AG04449 (cell line): ENCODE measurements around the gene DDX39A.

Experiments
- CTCF ChIA-PET: fragments of 350-600 bp; formaldehyde crosslinking; extraction: SDS; loops from one replicate; lab custom pipeline; 2021; ENCODE audit warnings: antibody characterized with exemption; lab: Yijun Ruan, JAX
- POLR2A ChIA-PET: fragments of 400-600, 350-600 bp; formaldehyde crosslinking; extraction: SDS; loops from one replicate; lab custom pipeline; 2020; ENCODE audit warnings: antibody characterized with exemption, inconsistent platforms; lab: Yijun Ruan, JAX
- DNase-seq: peaks from one replicate; pipeline ENCODE4 v3.0.0-alpha.2; 2010; ENCODE audit warnings: low read depth, low spot score
- H3K4me3 ChIP-seq: 2 replicates; pipeline ENCODE4 v1.5.1; 2011; ENCODE audit warnings: low read depth, mild to moderate bottlenecking, control low read depth, low read length
- TF ChIP-seq, protein P1 (sequence below): IDR thresholded peaks from one replicate; pipeline ENCODE4 v1.5.1; 2011; ENCODE audit warnings: mild to moderate bottlenecking, moderate library complexity, low read length, control low read depth, inconsistent platforms; ENCODE audit not compliant: insufficient read depth; ENCODE audit errors: missing control alignments

Gene DDX39A

DNA sequence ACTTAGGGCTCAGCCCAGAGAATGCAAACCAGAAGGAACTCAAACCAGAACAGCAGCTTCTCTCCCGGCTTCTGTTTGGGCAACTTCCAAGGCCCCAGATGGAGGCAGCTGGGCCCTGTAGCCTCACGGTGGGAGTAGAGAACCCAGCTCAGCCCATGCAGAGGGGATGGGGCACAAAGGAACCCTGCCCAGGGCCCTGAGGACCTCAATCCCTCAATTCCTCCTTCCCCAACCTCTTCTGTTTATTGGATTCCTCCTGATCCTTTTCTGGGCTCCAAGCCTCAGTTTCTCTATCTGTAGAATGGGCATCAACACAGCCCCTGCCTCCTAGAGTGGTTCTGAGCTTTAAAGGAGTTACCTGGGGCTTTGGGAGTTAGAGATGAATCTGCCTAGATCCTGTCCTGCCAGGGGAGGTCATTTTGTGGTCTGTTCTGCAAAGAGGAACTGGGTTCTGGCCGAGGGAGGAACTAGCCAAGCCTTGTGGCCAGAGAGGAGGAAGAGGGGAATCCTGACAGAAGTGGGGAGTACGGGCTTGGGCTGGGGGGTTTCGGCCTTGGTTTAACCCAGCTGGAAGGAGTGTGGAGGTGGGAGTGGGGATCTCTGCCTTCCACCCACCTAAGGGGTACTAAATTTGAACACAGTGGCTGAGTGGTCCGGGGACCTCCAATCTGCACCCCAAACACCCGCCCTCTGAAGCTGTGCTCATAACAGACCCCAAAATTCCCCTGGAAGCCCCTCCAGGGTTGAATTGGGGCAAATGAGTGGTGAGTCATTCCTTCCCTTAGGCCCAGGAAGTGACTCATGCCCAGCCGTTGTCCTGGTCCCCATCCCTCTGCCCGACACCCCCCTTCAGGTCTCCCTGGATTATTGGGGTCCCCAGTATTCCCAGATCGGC is 35.2 kb downstream of the DDX39A start:
- ChIA-PET POLR2A (no interaction called here), CTCF (interaction anchor here (0.8 to 2.7 kb wide), 6 partner anchors 23 to 247 kb away, joined by 3 to 11 read pairs (median 4); partner anchors contain the start of gene ASF1B)
- no peak for DNase-seq
- H3K4me3 ChIP-seq: peak overlapping the region; percentile 6
- TF ChIP-seq, protein P1, sequence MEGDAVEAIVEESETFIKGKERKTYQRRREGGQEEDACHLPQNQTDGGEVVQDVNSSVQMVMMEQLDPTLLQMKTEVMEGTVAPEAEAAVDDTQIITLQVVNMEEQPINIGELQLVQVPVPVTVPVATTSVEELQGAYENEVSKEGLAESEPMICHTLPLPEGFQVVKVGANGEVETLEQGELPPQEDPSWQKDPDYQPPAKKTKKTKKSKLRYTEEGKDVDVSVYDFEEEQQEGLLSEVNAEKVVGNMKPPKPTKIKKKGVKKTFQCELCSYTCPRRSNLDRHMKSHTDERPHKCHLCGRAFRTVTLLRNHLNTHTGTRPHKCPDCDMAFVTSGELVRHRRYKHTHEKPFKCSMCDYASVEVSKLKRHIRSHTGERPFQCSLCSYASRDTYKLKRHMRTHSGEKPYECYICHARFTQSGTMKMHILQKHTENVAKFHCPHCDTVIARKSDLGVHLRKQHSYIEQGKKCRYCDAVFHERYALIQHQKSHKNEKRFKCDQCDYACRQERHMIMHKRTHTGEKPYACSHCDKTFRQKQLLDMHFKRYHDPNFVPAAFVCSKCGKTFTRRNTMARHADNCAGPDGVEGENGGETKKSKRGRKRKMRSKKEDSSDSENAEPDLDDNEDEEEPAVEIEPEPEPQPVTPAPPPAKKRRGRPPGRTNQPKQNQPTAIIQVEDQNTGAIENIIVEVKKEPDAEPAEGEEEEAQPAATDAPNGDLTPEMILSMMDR: peak; percentile 3

DNA sequence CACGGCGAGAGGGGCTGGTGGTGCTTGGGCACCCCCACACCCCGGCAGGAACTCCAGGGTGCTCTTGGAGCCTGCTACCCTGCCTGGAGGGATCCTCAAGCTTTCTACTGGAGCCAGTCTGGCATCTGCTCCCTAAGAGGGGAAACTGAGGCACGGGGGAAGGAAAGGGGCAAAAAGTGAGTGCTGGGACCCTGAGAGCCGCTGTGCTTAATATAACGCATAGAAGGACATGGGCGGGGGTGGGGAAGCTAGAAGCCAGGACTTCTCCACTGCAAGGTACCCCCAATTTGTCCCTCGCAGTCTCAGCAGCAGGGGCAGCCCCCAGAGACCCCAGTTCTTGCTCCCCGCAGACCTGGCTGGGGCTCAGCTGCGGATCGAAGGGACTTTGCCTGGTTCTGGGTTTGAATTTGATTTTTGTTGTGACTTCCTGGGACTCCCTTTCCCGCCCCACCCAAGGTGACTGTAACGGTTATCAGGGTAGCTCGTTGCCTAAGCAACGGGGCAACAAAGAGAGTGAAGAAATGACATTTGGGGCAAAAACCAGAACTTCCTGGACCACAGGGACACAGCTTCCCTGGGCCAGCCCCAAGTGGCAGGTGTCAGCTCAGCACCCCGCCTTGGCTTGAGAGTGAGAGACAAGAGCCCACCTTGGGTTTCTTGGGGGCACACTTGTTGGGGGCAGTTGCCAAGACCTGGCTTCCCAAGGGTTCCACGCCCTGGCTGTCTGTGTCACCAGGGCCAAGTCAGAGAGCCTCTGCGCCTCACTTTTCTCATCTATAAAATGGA is 37.3 kb downstream of the DDX39A start:
- TF ChIP-seq, protein P1: no peak
- CTCF ChIA-PET: interaction anchor here (1.2 to 3.5 kb wide), 4 partner anchors 18 to 245 kb away, joined by 3 to 11 read pairs (median 8); partner anchors contain the start of gene ASF1B

DNA sequence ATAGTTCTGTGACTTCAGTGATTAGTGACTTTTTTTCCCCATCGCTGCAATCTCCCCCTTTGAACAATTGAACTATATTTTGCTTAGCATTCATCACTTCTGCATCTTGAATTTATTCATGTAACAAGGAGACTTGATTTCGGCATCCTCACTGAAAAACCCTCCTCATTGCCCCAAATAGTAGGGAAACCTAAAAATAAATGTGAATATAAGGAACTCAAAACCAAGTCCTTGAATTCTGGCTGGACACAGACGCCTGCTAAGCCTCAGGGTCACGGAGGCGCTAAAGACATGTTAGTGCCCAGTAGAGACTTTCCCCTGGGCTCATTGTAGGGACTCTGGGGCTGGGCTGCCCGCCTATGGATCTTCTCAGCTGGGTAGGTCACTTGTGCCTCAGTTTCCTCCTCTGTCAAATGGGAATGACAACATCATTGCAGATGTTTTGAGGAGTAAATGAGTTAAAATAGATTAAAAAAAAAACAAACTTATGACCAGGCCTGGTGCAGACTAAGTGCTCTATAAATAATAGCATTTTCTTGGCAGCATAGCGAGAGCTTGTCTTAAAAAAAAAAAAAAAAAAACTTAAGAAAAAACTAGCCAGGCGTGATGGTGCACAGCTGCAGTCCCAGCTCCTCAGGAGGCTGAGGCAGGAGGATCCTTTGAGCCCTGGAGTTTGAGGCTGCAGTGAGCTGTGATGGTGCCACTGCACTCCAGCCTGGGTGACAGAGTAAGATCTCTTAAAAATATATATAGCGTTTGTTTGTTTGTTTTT is 39.7 kb downstream of the DDX39A start:
- no peak for DNase-seq
- TF ChIP-seq, protein P1: no peak
- ChIA-PET POLR2A (no interaction called here), CTCF (interaction anchor here (1.4 to 3.5 kb wide), 4 partner anchors 13 to 232 kb away, joined by 3 to 11 read pairs (median 7); no protein-coding TSS in a partner anchor)
- no peak overlapping the region for H3K4me3 ChIP-seq

More for the DNA sequence above, 37.3 kb downstream of the DDX39A start:
- no peak for DNase-seq
- H3K4me3 ChIP-seq: peak overlapping the region; percentile 67
- POLR2A ChIA-PET: interaction anchor here (0.5 to 1.7 kb wide), 4 partner anchors 23 to 1249 kb away, joined by 3 to 21 read pairs (median 5); partner anchors contain the start of gene DNAJB1

DNA sequence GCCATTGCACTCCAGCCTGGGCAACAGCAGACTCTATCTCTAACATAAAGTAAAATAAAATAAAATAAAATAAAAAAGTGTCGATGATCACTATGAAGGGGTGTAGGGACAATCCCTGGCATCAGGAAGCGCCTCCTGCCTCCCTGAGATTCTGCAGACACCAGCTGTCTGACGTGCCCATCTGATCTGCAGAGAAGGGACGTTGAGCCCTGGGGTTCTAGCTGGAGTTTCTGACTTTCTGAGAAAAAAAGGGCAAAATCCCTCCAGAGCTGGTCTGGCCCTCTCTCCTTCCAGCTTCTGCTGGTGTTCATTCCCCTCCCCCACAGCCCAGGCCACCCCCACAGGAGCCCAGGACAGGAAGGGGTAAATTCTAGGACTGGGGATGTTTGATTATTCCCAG is 40.3 kb downstream of the DDX39A start:
- ChIA-PET POLR2A (no interaction called here), CTCF (interaction anchor here (1.2 to 3.5 kb wide), 4 partner anchors 13 to 93 kb away, joined by 3 to 11 read pairs (median 4); no protein-coding TSS in a partner anchor)
- H3K4me3 ChIP-seq: no peak overlapping the region
- DNase-seq: no peak
- TF ChIP-seq, protein P1: no peak

DNA sequence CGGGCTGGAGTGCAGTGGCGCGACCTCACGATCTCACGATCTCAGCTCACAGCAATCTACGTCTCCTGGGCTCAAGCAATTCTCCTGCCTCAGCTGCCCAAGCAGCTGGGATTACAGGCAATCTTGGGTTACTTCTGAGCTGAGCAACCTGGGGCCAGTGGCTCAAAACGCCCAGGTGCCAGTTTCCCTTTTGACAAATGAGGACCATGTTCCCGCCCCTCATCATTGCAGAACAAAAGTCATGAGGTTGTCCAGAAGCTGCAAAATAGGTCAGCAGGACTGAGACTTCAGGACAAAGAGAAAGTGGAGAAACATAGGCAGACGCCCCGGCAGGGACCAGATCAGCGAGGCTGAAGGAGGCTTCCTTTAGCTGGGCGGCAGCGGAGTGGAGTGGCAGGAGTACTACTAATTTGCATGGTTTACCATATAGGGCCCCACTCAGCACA is 41.2 kb downstream of the DDX39A start:
- ChIA-PET POLR2A (no interaction called here), CTCF (interaction anchor here (1.2 to 3.5 kb wide), 3 partner anchors 12 to 94 kb away, joined by 3 to 11 read pairs (median 3); no protein-coding TSS in a partner anchor)
- H3K4me3 ChIP-seq: no peak overlapping the region
- DNase-seq: no peak
- TF ChIP-seq, protein P1: no peak
